Esophagus muscularis mucosa (tissue), 4 donors: ENCODE results near the gene LITAF. TPM values are rescaled to one million over a fixed set of nuclear protein-coding genes. Genes with fewer than 3 reads are reported as not detected.

Experiments used
- DNase-seq: peaks from one replicate; pipeline ENCODE4 v3.0.0-alpha.2; 2017; ENCODE audit errors: extremely low spot score
- H3K27ac ChIP-seq, 4 donors: fragments of 200-600 bp; sonication (generic); replicated peaks in 1 of 4; 1 replicate in 3 of 4; 2 replicates in 1 of 4; pipeline ENCODE4 v1.5.1; 2016 to 2019; ENCODE audit warnings: mild to moderate bottlenecking in 1 of 4
- H3K27me3 ChIP-seq, 4 donors: fragments of 200-600 bp; sonication (generic); one replicate each; pipeline versions ENCODE4 v1.5.1 to v1.6.0; 2016 to 2019
- H3K36me3 ChIP-seq, 4 donors: fragments of 200-600 bp; sonication (generic); one replicate each; pipeline ENCODE4 v1.5.1; 2016 to 2019
- H3K4me1 ChIP-seq, 4 donors: fragments of 200-600 bp; sonication (generic); one replicate each; pipeline ENCODE4 v1.5.1; 2016 to 2019
- H3K4me3 ChIP-seq, 4 donors: fragments of 200-600 bp; sonication (generic); 1 replicate in 2 of 4; 2 replicates in 2 of 4; pipeline ENCODE4 v1.5.1; 2016 to 2019; ENCODE audit warnings: mild to moderate bottlenecking in 4 of 4, moderate library complexity in 1 of 4
- H3K9me3 ChIP-seq, 4 donors: fragments of 200-600 bp; sonication (generic); 1 replicate in 3 of 4; 2 replicates in 1 of 4; pipeline ENCODE4 v1.5.1; 2016 to 2019
- EP300 ChIP-seq: sonication (generic); formaldehyde crosslinking; IDR thresholded peaks from one replicate; pipeline ENCODE4 v1.6.1; 2017; ENCODE audit warnings: antibody characterized with exemption
- POLR2A ChIP-seq: fragments of 450-650 bp; IDR thresholded peaks from one replicate; pipeline ENCODE4 v1.6.1; 2017; ENCODE audit warnings: antibody characterized with exemption, moderate library complexity, mild to moderate bottlenecking, low read depth
- POLR2AphosphoS5 ChIP-seq, 2 donors: sonication (generic); formaldehyde crosslinking; IDR thresholded peaks; one replicate each; pipeline ENCODE4 v1.6.1; 2017; ENCODE audit warnings: antibody characterized with exemption in 2 of 2
- WGBS: methylation state at CpG from one replicate; pipeline ENCODE4 v1.1.5; 2018; 5-methylcytosine and 5-hydroxymethylcytosine counted together
- intact Hi-C: fragments of 100-400 bp; cut with DNase I; formaldehyde crosslinking; loops from one replicate; pipeline ENCODE4 v1.15.1; 2023
- total RNA-seq, 4 donors: library from RNA; depleted of rRNA; stranded (reverse); fragments of >200 nt; gene quantifications; one replicate each; pipeline versions ENCODE4 v1.1.0 to v1.2.1, GENCODE V29; 2016
- TF ChIP-seq, protein P1 (sequence below), 3 experiments: fragments of 200-600 bp in 2 of 3; fragments of 450-650 bp in 1 of 3; sonication (generic) in 2 of 3; IDR thresholded peaks; one replicate each; pipeline ENCODE4 v1.5.1; 2017 to 2019; ENCODE audit warnings: antibody characterized with exemption in 3 of 3, mild to moderate bottlenecking in 2 of 3, moderate library complexity in 1 of 3

Gene LITAF
- total RNA-seq, 4 donors from 2014 or later = 28.7 to 88.3 (median 36.8) TPM

DNA sequence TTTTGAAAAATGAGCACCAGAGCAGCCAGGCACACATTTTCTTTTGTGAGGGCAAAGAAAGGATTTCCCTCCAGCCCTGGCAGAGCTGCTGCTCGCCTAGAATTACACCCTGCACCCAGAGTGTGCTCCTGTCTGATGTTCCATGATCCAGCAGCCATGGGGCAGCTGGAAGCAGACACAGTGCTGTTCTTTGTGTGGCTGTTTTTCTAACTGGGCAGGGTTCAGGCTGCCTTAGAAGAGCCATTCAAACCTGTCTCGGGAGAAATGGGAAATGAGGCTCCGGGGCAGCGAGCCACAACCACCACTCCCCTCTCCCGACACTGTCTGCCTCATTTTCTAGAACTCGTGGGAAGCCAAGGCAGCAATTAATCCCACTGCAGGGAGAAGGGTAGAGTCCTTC lies 28.9 kb downstream of the LITAF start:
- intact Hi-C loops = no loop called here
- peaks cover 0 to 10% (median 3%) of the 10 kb centered on the region in 4 donors for H3K9me3 ChIP-seq
- no peak for TF ChIP-seq EP300
- no peak for TF ChIP-seq POLR2A
- peak in 1 of 2 donors; percentile 18 for TF ChIP-seq POLR2AphosphoS5 (IDR thresholded peaks at IDR 0.05)
- TF ChIP-seq, protein P1, sequence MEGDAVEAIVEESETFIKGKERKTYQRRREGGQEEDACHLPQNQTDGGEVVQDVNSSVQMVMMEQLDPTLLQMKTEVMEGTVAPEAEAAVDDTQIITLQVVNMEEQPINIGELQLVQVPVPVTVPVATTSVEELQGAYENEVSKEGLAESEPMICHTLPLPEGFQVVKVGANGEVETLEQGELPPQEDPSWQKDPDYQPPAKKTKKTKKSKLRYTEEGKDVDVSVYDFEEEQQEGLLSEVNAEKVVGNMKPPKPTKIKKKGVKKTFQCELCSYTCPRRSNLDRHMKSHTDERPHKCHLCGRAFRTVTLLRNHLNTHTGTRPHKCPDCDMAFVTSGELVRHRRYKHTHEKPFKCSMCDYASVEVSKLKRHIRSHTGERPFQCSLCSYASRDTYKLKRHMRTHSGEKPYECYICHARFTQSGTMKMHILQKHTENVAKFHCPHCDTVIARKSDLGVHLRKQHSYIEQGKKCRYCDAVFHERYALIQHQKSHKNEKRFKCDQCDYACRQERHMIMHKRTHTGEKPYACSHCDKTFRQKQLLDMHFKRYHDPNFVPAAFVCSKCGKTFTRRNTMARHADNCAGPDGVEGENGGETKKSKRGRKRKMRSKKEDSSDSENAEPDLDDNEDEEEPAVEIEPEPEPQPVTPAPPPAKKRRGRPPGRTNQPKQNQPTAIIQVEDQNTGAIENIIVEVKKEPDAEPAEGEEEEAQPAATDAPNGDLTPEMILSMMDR (IDR thresholded peaks at IDR 0.05) = no peak
- H3K27me3 ChIP-seq = no peaks in the 10 kb centered on the region
- no peak overlapping the region for H3K4me3 ChIP-seq
- H3K4me1 ChIP-seq = peaks cover 2 to 50% (median 33%) of the 10 kb centered on the region in 4 donors
- 61% methylated on average over 6 of the region's 6 CpGs for WGBS
- H3K36me3 ChIP-seq = peaks cover 29 to 36% (median 31%) of the 10 kb centered on the region in 4 donors
- H3K27ac ChIP-seq = peak overlapping the region; percentile 30 to 55 (median 47)
- no peak for DNase-seq

GRCh38 chr16:11556945-11557720 lies 29.6 kb downstream of the LITAF start:
- peaks cover 31 to 43% (median 37%) of the 10 kb centered on the region in 4 donors for H3K36me3 ChIP-seq

DNA sequence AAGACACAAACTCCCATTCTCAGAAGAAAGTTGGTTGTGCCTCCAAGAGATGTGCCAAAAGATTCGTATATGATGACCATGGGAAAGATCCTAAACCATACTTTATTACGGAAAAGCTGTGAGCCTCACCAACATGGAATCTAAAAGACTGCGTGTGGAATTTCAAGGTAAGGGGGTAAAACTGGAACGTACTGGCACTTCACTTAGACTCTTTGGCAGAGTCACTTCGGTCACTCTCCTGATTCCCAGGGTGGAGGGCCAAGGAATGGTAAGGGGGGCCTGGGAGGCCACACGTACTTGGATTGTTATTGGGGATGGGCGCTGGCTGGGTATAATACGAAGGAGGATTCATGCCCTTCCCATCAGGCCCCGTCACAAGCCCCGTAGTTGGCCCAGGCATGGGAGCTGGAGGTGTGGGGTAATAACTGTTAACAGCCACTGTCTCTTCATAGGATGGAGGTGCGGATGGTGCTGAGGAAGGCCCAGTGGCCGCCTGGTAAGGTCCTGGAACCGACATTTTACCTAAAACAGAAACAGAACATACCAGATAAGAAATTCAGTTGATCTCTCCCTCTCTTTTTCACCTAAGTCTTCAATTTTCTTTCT lies 30.4 kb downstream of the LITAF start:
- intact Hi-C loops = no loop called here
- Histone ChIP-seq H3K36me3 (peaks cover 31 to 51% (median 40%) of the 10 kb centered on the region in 4 donors), H3K4me3 (no peak overlapping the region), H3K27ac (no peak overlapping the region), H3K9me3 (peaks cover 0 to 10% (median 3%) of the 10 kb centered on the region in 4 donors), H3K4me1 (peaks cover 2 to 56% (median 29%) of the 10 kb centered on the region in 4 donors), H3K27me3 (no peaks in the 10 kb centered on the region)
- TF ChIP-seq POLR2A (no peak), POLR2AphosphoS5 (IDR thresholded peaks at IDR 0.05) (no peak), EP300 (no peak)
- TF ChIP-seq, protein P1 (IDR thresholded peaks at IDR 0.05) = no peak
- WGBS = 96% methylated on average over 13 of the region's 13 CpGs
- no peak for DNase-seq

More at GRCh38 chr16:11556945-11557720, 29.6 kb downstream of the LITAF start:
- DNase-seq = no peak
- H3K27me3 ChIP-seq = no peaks in the 10 kb centered on the region
- intact Hi-C loops = no loop called here
- TF ChIP-seq EP300 (no peak), POLR2AphosphoS5 (IDR thresholded peaks at IDR 0.05) (no peak), POLR2A (no peak)
- TF ChIP-seq, protein P1 (IDR thresholded peaks at IDR 0.05) = no peak
- peak overlapping the region; percentile 30 to 55 (median 40) for H3K27ac ChIP-seq
- peaks cover 0 to 10% (median 3%) of the 10 kb centered on the region in 4 donors for H3K9me3 ChIP-seq
- 87% methylated on average over 9 of the region's 9 CpGs for WGBS
- H3K4me1 ChIP-seq = peaks cover 2 to 55% (median 35%) of the 10 kb centered on the region in 4 donors
- H3K4me3 ChIP-seq = no peak overlapping the region

DNA sequence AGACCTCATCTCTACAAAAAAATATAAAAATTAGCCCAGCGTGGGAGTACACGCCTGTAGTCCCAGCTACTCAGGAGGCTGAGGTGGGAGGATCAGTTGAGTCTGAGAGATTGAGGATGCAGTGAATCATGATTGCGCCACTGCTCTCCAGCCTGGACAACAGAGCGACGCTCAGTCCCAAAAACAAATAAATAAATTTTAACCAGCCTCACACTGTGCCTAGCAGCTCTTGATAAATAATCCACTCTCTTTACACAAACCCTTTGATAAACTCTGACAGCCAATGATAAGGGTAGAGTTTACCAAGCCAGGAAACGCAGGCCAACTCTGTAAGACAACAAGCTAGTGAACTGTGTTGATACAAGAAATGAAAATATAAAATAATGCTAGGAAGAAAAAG lies 32.7 kb downstream of the LITAF start:
- peaks cover 0 to 17% (median 3%) of the 10 kb centered on the region in 4 donors for H3K9me3 ChIP-seq
- no peak for DNase-seq
- H3K27me3 ChIP-seq = no peaks in the 10 kb centered on the region
- intact Hi-C loops = no loop called here
- no peak overlapping the region for H3K4me3 ChIP-seq
- 91% methylated on average over 6 of the region's 6 CpGs for WGBS
- peaks cover 2 to 53% (median 15%) of the 10 kb centered on the region in 4 donors for H3K4me1 ChIP-seq
- peaks cover 31 to 72% (median 61%) of the 10 kb centered on the region in 4 donors for H3K36me3 ChIP-seq
- TF ChIP-seq, protein P1 (IDR thresholded peaks at IDR 0.05) = no peak
- TF ChIP-seq POLR2A (no peak), EP300 (no peak), POLR2AphosphoS5 (IDR thresholded peaks at IDR 0.05) (no peak)
- H3K27ac ChIP-seq = no peak overlapping the region
